HG02840 (cell line): Measurements from ENCODE around the gene PTPRN2.

Experiments used
- ATAC-seq: cut with Tn5 transposase; IDR thresholded peaks from one replicate; pipeline ENCODE4 v1.9.1; 2021; ENCODE audit warnings: mild to moderate bottlenecking, moderate library complexity, moderate number of reproducible peaks; ENCODE audit not compliant: unreplicated experiment, low FRiP score

The PTPRN2 gene

DNA sequence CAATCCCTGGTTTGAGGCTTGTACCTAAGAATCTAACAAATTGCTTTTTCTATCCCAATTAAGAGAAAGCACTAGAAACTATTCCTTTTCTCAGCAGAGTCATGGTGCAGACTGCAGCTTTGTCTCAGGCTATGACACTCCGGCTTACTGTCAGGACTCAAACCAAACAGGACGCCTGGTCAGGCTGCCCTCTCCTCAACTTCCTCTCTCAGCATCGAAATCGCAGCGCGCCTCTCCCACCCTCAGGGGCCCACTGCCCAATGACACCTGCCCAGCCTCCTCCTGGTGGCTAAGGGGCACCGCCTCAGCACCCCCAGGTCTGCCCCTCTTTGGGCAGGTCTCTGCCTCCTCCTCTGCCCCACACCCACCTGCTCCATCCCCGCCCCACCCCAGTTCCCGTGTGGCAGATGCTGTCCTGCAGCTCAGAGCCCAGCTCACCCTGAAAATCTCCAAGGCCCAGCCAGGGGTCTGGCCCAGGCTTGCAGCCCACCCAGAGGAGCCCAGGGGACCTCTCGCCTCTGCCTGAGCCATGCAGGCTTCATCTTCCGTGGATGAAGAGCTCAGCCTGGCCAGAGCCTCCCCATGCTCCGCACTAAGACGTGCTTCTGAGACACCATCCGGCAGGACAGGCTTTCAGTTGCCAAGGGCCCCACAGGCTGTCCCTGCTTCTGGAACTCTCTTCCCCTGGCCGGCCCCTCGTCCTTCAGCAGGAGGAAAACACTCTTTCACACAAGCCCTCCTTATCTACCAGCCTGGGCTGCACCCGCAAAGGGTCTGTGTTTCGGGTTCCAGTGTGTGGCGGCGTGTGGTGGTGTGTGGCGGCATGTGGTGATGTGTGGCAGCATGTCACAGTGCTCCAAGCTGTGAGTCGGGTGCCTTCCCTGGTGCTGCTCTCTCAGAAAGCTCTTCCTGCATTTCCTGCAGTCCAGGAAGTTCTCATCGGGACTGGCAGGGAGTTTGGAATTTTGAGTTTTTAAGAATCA lies 16.4 kb upstream of the PTPRN2 start:
- peak; percentile 13 for ATAC-seq

DNA sequence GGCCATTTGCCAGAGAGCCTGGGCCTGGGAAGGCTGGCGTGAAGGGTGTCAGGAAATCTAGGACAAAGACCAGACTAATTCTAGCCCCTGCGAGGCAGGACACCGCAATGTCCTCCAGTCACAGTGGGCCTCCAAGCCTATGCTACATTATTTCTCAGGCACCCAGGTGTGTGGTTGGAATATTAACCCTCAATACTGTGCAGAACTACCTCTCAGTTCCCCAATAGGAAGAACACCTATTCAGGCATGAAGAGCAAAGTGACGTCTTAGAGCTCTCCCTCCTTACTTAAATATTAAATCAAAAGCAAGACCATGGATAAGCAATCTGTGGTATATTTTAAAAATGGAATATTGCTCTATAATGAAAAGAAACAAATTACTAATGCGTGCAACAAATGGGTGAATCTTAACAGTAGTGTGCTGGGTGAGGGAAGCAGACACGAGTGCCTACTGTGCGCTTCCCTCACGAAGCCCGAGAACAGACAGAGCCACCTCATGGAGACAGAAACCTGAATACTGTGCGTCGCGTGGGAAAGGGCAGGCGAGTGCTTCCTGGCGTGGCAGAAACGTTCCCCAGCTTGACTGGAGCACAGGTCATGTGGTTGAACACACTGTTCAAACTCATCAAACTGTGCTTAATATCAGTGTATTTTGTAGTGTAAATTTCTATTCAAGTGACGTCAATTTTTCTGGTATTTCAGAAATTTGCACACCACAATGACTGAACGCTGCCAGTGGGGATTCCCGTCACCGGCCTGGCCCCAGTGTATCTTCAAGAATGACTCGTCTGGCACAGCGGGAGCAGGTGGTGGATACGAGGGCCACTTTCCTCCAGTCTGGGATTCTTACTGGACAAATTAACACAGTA lies 15.5 kb upstream of the PTPRN2 start:
- ATAC-seq = peak; percentile 54

GRCh38 chr7:158602041-158602440 lies 14.4 kb upstream of the PTPRN2 start:
- ATAC-seq = no peak

DNA sequence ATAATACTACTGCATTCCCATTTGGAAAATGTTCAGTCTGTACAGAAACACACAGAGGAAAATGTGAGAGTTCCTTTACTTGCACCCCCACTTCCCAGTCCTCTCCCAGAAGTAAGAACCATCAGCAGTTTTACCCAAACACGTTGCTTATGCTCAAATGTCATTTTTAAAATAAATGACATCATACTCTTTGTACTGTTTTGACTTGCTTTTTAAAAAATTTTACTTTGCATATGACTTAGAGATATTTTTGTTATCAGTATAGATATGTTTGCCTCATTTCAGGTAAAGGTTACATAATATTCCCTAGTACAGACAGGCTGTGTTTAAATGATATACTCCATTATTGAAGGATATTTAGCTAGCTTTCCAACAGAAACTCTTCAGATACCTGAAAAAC lies 13.5 kb upstream of the PTPRN2 start:
- ATAC-seq = no peak

DNA sequence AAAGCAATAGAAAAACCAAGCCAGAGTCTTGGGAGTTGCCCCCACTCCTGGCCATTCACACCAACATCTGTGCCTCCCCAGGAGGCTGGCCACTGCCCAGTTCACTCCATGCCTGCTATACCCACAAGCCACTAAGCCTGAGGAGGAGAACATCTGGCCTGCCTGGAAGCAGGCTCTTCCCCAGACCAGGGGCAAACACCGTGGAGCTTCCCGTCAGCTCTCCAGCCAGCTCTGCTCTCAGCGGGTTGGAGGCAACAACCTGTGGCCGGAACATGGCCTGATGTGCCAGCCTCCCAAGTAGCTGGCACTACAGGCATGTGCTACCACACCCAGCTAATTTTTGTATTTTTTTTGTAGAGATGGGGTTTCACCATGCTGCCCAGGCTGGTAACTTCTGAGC lies 9.1 kb upstream of the PTPRN2 start:
- no peak for ATAC-seq

GRCh38 chr7:158596309-158596708 lies 8.7 kb upstream of the PTPRN2 start:
- no peak for ATAC-seq

- no peak for ATAC-seq
These were observed 7.4 kb upstream of the PTPRN2 start for GRCh38 chr7:158595068-158595467.

DNA sequence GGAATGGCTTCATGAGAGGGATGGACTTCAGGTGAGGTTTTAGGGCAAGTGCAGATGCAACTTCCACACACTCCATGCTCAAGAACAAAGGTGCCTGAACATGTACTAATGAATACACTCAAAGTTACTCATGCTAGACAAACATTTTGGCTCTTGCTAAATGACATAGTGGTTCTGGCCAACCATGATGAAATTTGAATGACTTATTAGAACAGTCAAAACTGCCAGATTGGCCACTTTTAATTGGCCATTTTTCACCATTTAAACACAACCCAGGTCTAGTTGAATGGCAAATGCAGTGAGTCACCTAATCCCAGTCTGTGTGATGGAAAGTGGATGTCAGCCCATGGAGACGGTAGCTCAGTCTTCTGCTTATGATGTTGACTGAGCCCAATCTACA lies 4.9 kb upstream of the PTPRN2 start:
- no peak for ATAC-seq

- ATAC-seq = no peak
These were observed 4.3 kb upstream of the PTPRN2 start for GRCh38 chr7:158591944-158592343.

GRCh38 chr7:158590181-158590530 lies 2.5 kb upstream of the PTPRN2 start:
- ATAC-seq = no peak

- no peak for ATAC-seq
These were observed 2.0 kb upstream of the PTPRN2 start for GRCh38 chr7:158589653-158590052.

GRCh38 chr7:158588878-158589442 lies 1.3 kb upstream of the PTPRN2 start:
- no peak for ATAC-seq

DNA sequence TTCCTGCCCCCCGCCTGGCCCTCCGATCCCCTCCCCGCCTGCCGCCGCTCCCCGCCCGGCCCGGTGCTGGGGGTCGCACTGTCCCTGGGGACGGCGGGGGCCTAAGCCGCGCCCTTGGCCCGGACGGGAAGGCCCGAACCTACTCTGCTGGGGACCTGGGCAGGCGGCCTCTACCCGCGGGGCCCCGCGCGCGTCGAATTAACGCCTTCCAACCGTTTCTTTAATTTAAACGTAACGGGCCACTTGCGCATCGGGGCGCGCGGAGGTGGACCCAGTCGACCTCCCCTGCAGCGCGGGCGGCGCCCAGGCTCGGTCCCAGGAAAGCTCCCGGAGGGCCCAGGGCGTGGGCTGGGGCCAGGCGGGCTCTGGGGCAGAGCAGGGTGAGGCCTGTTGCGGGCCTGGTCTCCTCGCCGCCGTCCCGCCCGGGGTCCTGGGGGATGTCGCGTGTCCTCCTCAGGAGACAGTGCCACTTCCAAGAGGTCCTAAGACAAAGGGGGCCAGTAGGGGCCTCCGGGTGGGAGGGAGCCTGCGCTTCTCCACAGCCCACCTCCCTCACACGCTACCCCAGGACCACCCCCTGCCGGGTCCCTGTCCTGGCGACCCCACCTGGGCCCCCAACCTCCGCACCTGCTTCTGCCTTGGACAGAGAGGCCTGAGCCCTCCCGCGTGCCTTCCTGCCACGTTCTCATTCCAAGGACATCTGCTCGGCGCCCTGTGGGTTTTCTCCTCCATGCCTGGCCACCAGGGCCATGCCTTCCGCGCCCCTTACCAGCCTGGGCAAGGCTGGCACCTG lies 658 bp upstream of the PTPRN2 start:
- no peak for ATAC-seq

- no peak for ATAC-seq
These were observed 993 bp downstream of the PTPRN2 start for GRCh38 chr7:158586499-158587161.

DNA sequence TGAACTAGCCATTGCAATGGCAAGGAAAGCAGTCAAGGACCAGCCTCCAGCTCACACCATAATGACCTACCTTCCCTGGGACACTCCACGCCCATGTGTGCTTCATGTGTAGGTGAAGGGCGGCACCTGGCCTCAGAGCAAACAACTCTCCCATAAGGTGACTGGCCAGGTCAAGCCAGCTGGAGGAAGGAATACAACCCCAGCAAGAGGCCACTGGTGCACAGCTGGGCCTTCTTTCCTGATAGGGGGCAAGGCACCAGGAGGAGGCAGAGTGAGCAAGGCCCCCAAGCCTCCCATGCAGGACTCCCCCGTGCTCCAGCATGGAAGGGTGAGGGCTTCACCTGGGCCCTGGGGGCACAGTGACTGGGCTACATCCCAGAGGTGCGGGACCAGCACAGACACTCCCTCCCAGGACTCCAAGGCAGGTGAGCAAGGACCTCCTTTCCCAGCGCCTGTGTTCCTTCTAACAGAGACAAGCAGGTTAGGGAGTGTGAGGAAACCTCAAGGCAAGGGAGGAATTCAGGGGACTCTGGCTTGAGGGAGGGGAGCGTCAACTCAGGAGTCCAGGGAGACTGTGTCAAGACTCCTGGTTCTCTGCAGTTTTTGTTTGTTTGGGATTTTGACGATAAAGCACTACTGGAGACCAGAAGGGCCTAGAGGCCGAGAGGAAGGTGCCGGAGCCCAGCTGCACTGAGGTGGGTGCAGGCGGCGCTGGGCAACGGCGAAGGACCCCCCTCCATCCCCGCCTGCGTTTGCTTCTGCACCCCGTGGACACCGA lies 1.7 kb downstream of the PTPRN2 start:
- ATAC-seq = no peak

DNA sequence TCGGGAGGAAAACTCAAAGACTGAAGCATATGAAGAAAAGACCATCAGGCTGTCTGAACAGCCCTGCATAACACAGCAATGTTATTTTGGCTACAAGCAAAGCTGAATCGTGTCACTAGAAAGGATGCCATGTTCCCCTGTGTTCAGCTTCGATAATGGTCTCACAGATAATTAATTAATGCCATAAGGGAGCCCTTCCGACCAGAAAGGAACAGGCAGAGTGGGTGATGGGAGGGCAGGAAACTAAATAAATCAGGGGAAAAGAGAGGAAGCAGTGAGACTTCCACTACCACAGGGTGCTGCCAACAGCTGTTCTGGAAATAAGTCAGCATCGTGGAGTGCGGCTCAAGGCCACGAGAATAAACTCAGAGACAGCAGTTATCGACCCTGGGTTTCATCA lies 3.2 kb downstream of the PTPRN2 start:
- no peak for ATAC-seq

DNA sequence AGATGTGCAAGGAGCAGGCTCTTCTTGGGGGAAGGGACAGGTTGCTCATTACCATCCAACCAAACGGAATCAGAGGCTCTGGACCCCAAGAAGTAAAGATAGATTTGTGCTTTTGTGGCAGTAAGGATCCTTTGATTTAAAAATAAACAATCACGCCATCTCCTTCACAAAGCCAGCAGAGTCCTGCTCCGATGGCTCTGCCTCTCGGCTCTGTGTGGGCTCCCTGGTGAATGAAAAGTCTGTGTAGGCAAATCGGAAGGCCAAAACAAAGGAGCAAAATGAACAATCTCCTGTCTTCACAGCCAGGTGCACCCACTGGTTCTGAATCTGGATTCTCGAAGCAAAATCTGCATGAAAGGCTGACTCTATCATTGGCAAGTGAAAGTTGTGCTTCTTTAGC lies 3.8 kb downstream of the PTPRN2 start:
- ATAC-seq = no peak

DNA sequence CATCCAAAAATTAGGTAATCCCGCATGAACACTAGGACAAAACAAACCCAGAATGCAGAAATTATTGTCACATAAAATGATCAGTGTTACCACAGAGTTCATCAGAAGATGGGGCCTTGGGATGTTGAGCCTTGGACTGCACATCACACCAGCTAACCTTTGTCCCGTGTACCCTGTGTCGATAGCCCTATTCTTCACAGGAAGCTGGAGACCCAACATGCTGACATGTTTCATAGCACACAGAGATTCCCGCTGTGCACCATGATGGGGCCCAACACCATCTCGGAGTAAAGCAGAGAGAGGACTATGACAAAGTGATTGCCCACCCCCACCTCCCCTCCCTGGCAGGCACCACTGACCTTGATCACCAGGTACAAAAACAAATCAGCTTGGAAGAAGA lies 4.5 kb downstream of the PTPRN2 start:
- no peak for ATAC-seq

- ATAC-seq = no peak
These were observed 5.5 kb downstream of the PTPRN2 start for GRCh38 chr7:158582089-158582456.
